Ishikawa (cell line): ENCODE measurements around the gene NAPB.

Experiments
- CREB1 ChIP-seq: IDR thresholded peaks from 2 replicates; pipeline ENCODE4 v1.6.1; 2012; ENCODE audit warnings: low read depth
- TAF1 ChIP-seq: IDR thresholded peaks from 2 replicates; pipeline ENCODE4 v1.6.1; 2012; ENCODE audit warnings: low read depth, mild to moderate bottlenecking
- USF1 ChIP-seq: IDR thresholded peaks from 2 replicates; pipeline ENCODE4 v1.6.1; 2012

- TF ChIP-seq TAF1 (no peak), USF1 (no peak), CREB1 (no peak)
Observed at GRCh38 chr20:23332467-23332866, 88.8 kb downstream of the NAPB start.
